ENCODE data around the gene CRTC3. TPM values are rescaled to one million over a fixed set of nuclear protein-coding genes. Genes with fewer than 3 reads are reported as not detected.

The CRTC3 gene
- polyA plus RNA-seq, 12 donors, result 22.6 to 58.0 (median 25.9) TPM; not detected in 1

DNA sequence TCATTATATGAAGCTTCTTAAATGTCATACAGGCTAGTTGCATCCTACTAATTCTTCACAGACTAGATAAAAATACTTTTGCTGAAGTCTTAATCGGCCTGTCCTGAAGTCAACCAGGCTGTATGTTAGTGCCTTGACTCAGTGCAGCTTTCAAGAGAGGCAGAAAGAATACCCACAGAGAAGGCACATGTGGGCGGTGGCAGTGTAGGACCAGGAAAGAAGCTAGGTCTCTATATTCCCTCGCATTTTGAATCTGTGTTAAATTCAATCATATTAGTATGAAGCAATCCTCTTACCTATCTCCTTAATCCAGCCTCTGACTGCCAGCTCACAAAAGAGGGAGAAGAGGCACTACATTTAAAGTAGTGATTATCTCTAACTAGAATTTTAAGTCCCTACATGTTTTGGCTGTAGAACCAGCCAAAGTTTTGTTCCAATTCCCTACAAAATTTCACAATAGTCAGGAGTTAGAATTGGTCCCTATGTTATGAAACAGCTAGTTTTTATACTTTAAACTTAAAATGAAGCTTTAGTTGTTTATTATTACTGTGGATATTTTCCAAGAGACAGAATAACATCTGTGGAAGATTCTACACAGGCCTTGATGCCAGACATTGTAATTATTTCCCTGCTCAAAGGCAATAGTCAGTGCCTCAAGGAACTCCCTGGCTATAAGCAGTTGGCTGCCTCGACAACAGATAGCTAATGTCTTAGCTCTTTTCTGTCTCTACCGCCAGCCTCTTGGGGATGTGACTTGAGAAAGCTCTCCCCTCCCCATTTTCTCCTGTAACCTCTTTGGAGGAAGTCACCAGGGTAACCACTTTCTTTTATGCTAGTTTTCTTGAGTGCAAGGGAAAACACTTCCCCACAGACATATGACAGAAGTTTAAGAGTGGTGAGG lies 31.9 kb downstream of the CRTC3 start:
- DNase-seq, result peak; percentile 53

GRCh38 chr15:90562669-90563068 lies 32.9 kb downstream of the CRTC3 start:
- no peak for DNase-seq

DNA sequence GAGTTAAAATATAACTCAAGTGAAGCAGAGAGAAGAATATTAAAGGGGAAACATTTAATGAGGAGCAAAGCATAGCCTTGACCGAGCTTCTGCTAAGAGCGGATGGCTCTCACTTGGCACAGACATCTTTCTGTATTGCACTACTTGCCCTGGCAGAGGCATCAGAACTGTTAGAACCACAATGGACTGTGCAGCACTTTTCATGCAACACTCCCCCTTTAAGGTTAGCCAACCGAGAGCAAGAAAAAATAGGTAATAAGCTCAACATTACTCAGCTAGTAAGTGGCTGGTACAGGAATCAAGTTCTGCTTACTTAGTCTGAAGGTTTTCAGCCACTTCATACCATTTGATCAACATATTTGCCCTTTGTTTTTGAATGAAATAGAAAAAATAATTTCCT lies 33.7 kb downstream of the CRTC3 start:
- no peak for DNase-seq

GRCh38 chr15:90564051-90564450 lies 34.3 kb downstream of the CRTC3 start:
- peak; percentile 28 for DNase-seq

DNA sequence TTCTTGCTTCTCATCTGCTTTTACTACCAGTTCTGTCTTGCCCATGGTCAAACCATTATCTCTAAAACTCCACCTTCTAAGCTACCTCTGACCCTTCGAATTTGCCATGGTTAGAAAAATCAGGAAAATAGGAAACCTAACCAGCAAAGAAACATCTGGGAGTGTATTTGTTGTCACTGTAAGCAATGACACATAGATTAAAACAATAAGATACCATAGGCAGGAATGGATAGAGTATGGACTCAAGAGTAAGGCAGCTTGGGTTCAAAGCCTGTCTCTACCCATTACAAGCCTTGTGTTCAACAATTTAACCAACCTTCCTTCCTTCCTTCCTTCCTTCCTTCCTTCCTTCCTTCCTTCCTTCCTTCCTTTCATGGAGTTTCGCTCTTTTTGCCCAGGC lies 34.9 kb downstream of the CRTC3 start:
- no peak for DNase-seq

DNA sequence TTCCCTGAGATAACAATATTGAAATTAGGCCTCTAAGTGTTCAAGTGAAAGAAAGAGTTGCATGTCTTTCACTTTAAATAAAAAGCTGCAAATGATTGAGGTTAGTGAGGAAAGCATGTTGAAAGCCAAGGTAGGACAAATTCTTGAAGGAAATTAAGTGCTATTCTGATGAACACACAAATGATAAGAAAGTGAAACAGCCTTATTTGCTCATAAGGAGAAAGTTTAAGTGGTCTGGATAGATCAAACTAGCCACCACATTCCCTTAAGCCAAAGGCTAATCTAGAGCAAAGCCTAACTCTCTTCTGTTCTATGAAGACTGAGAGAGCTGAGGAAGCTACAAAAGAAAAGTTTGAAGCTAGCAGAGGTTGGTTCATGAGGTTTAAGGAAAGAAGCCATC lies 36.1 kb downstream of the CRTC3 start:
- DNase-seq, result no peak

GRCh38 chr15:90570643-90571042 lies 40.9 kb downstream of the CRTC3 start:
- no peak for DNase-seq

GRCh38 chr15:90571063-90571541 lies 41.4 kb downstream of the CRTC3 start:
- DNase-seq, result no peak

DNA sequence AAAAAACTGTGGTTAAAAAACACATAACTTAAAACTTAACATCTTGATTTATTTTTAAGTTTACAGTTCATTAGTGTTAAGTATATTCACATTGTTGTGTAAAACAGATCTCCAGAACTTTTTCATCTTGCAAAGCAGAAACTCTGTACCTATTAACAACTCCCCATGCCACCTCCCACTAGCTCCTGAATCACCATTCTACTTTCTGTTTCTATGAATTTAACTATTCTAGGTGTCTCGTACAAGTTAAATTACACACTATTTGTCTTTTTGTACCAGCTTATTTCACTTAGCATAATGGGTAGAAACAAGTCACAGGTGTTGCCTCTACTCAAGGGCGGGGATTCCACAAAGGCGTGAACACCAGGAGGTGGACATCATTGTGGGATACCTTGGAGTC lies 43.2 kb downstream of the CRTC3 start:
- no peak for DNase-seq

GRCh38 chr15:90576711-90577389 lies 47.1 kb downstream of the CRTC3 start:
- DNase-seq, result no peak

- DNase-seq, result no peak
Measured at GRCh38 chr15:90579213-90579612, 49.5 kb downstream of the CRTC3 start.

- DNase-seq, result no peak
Measured at GRCh38 chr15:90580099-90580498, 50.4 kb downstream of the CRTC3 start.

DNA sequence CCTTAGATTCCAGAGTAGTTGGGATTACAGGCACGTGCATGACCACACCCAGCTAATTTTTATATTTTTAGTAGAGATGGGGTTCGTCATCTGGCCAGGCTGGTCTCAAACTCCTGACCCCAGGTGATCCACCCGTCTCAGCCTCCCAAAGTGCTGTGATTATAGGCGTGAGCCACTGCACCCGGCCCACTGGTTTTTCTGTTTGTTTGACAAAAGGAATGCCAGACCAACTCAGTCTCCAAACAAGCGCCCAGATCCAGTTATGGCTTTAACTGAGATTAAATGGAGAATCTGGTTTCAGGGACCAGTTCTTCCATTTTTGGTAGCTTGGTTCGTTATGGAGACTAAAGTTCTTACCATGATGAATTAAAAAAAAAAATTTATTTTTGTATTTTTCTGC lies 50.8 kb downstream of the CRTC3 start:
- DNase-seq, result no peak

DNA sequence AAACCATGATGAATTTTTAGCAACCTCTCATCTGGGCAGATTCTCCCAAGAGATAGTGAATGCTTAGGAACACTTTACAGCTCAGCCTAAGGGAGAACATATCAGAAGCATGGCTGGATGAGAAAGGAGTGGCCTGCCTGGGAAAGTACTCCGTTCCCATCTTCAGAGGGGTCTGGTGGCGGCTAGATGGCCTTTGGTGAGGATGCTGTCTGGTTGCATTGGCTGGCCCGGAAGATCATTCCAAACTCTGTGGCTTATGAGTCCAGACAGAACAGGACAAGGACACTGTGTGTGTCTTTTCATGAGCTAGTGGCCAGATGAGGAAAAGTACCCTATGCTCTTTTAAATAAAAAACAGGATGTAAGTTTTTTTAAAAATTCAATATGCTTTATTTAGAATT lies 51.2 kb downstream of the CRTC3 start:
- DNase-seq, result no peak

DNA sequence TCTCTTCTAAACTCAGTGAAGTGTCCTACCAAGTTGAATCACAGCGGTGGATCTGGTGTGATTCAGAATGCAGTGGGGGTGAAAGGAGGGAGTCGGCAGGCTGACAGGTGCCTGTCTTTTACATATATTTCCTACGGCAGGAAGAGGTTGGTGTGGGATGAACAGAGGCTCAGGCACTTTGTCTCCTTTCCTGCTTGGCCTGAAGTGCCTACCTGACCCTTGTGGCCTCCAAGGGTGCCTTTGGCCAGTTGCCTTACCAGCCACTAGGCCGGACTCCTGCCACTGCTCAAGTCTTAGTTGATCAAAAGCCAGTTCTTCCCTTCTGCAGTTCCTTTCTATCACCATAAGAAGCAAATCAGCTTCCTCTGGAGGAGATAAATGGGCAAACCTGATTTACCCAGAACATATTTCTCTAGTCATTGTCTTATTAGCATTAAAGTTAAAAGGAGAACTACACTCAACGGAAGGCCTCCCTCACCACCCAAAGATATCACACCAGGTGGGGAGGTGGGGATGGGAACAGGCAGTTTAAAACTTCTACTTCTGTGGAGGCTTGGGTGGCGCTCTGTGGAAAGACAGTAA lies 52.1 kb downstream of the CRTC3 start:
- DNase-seq, result no peak

DNA sequence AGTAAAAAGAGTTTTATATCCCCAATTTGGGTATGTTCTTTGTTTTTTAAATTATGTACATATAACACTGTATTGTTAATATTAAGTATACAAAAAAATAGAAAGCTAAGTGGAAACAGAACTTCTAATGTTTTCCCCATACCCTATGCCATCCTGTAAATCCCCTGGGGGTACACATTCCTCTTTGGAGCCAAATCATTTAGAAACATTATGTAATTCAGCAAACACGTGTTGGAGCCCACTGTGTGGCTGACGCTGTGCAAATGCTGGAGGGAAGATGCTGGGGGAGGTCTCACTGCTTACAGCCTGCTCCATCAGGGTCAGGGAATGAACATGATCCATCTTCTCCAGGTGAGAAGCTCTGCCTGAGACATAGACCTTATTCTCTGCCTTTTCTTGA lies 52.8 kb downstream of the CRTC3 start:
- no peak for DNase-seq

DNA sequence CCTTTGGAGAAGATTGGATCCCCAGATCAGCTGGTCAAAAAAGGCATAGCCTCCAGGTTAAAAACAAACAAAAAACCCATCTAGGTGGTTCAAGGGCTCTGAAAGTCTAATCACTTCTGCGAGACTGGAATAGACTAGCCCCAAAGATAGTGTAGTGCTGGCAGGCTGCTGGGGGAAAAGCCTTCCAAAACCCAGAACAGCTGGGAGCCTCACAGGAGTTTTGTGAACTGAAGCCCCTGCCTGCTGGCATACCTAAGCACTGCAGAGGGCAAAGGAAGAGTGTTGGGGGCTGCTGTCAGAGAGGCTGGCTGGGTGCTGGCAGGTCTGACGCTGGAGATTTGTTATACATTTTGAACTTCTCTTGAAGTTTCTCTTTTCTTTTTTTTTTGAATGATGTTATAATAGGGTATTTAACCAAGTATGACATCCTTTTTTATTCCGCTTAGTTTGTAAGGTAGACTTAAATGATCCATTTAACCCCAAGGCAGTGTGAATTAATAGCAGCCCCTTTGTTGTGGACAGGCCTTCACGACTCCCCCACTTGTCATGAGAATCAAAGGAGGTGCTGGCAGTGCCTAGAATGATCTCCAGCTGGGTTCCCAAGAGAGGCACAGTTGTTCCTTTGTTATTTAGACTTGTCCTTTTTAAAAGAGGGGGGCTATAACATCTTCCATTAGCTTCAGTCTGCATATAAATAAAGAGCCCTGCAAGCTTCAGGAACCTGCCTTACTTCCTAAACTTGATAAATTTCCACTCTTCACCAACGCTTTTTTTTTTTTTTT lies 53.9 kb downstream of the CRTC3 start:
- DNase-seq, result no peak

- no peak for DNase-seq
Measured at GRCh38 chr15:90584841-90585240, 55.1 kb downstream of the CRTC3 start.

GRCh38 chr15:90585863-90586262 lies 56.1 kb downstream of the CRTC3 start:
- no peak for DNase-seq

GRCh38 chr15:90586948-90587347 lies 57.2 kb downstream of the CRTC3 start:
- DNase-seq, result no peak

DNA sequence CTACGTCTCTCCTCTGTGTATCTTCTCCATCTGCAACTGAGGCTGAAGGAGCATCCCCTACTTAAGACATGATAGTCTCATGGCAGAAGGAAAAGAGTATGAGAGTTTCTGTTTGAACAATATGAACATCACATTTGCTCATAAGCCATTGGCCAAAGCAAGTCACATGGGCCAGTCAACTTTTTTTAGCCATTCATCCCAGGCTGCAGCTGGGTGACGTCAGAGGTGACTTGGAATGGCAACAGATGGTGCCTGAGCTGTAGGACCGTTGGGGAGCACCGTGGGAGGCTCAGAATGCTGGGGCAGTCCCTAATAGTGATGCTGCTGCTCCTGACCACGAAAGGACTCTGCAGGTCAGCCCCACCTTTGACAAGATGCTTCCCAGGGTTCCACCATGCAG lies 58.7 kb downstream of the CRTC3 start:
- no peak for DNase-seq

GRCh38 chr15:90591524-90591923 lies 61.8 kb downstream of the CRTC3 start:
- DNase-seq, result no peak

All from muscle of arm (tissue), 12 donors.